Measurements from ENCODE around the gene MCAT.
A peak's percentile ranks its signal among the peaks of the same experiment; 100 is the strongest.
"Not testable (repeated sequence)": the region's sequence is repeated elsewhere in the genome, so short reads cannot be mapped to it uniquely, and the experiment has no call there.

The MCAT gene

DNA sequence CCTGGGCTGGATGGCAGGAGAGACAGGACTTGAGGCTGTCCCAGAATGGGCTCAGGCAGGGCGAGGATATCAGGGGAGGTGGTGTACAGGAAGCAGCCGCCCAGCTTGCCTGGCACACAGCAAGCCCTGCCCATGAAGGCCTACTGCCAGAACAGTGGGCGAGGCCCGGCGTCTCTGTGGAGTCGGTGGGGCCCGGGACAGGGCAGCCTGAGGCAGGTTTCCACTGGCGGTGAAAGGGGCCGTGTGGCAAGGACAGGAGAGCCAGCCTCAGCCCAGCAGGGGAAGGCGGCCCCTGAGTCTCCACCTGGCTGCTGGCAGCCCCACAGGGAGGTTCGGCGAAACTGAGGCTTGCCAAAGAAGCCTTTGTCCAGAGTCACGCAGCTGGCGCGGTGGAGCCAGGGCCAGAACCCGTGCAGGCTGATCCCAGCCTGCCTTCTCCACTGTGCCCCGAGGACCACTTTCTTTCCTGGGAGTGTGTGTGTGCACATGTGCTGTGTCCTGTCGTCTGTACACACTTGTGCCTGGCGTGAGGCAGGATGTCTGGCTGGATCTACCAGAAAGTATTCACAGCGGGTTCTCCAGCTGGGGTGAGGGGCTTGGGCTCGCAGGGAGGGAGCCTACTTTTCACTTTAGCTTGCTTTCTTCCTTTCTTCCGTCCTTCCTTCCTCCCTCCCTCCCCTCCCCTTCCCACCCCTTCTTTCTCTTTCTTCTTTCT, 9.3 kb upstream of the MCAT start:
- peak; percentile 41 to 74 (median 56) for DNase-seq

DNA sequence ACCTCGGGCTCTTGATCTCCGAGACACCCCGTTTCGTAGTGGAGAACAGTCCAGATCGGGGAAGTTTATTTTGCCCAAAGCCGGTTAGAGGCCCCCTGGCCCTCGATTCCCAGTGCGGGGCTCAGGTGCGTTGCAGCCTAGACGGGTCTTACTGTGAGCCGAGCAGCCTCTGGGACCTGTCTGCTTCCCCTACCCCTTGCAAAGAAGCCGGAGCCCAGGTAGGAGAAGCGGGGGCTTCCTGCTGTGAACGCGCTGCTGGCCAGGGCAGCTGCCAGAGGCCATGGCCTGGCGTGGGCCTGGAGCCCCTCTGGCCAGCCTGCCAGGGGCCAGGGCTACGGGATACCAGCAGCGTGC, 8.8 kb upstream of the MCAT start:
- DNase-seq: peak in 5 of 6 experiments; percentile 22 to 74 (median 57)

DNA sequence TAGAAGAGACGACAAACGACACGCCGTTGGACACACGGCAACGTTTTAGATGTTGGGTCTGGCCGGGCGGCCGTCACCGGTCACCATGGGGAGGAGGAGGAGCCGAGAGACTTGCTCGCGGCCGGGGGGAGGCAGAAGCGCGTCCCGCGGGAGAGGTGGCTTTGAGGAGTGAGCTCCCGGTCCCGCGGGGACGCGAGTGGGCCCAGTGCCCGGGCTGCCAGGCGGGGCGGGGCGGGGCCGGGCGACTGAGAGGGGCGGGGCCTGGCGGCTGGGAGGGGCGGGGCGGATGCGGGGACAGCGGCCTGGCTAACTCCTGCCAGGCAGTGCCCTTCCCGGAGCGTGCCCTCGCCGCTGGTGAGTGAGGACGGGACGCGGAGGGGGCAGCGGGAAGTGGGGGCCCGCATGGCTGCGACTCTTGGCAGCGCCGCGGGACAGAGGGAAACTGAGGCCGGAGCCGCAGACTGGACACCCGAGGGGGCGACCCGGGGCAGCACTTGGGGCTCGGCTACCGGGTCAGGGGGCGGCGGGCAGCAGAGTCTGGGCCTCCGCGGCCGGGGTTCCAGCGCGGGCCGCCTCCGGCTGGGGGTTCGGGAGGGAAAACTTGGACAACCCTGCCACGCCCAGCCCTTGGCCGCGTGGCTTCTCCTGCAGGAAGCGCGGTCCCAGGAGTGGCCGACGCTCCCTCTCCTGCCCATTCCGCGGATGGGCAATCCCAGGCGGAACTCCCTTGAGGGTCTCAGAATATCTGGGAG, 8.2 kb upstream of the MCAT start, which contains the start of gene TSPO:
Gene TSPO, plus strand, starts transcription at position 309 of the 752 bp plus-strand sequence. CDS start 7,680 bp downstream, outside the sequence.
- peak; percentile 6 to 65 (median 49) for DNase-seq

DNA sequence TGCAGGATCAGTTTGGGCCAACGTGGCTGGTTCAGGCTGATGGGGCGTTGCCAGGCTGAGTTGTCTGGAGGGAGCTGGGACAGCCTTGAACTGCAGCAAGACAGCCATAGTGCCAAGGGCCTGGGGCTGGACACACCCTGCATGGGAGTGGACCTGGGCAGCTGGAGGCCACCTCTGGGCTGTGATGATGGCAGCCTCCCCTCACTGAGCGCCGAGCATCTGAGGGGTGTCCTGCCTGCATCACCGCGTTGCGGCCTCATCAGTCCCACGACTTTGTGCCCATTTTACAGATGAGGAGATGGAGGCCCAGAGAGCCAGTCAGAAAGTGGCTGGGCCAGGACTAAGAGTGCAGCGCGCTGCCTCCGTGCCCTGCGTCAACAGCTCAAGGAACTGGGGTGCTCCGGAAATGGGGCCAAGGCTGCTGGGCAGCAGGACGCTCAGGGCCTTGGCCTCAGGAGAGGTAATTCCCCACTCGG, 7.6 kb upstream of the MCAT start:
- DNase-seq: no peak

DNA sequence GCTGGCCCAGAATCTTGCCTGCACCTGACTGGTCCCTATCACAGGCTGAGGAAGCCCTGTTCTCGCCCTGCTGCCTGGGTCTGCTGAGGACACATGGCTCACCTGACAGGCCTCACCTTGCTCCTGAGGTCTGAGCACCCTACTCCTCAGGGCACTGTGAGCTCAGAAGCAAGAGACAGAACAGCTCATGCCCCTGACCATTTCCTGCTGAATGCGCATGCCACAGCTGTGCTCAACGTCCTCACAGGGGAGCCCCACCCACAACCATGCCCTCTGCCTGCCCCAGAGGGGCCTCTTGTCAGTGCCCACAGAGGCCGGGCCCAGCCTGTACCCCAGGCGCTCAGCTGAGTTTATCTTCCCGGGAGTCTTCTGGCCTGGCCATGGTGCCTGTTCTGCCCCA, 5.4 kb upstream of the MCAT start:
- no peak for DNase-seq

DNA sequence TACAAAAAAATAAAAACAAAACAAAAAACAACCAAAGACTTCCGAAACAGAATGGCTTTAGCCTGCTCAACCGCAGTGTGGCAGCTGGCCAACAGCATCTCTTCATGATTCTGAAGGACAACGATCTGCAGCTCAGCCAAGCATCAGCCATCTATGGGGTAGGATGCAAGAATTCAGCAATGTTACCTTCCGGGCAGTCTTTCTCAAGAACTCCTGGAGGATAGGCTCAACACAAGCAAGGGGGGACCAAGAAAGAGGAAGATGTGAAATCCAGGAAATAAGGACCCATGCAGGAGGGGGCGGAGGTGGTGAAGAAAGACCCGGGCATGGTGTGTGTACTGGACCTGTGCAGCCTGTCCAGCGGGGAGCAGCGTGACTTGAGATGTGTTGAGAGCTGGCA, 4.6 kb upstream of the MCAT start:
- no peak for DNase-seq

DNA sequence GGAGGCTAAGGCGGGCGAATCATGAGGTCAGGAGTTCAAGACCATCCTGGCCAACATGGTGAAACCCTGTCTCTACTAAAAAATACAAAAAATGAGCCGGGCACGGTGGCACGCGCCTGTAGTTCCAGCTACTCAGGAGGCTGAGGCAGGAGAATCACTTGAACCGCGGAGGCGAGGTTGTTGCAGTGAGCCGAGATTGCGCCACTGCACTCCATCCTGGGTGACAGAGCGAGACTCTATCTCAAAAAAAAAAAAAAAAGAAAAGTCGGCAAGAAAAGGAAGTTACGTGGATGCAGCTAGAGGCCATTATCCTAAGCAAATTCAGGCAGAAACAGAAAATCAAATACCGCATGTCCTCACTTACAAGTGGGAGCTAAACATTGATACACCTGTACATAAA, 3.1 kb upstream of the MCAT start:
- not testable (repeated sequence) for DNase-seq

DNA sequence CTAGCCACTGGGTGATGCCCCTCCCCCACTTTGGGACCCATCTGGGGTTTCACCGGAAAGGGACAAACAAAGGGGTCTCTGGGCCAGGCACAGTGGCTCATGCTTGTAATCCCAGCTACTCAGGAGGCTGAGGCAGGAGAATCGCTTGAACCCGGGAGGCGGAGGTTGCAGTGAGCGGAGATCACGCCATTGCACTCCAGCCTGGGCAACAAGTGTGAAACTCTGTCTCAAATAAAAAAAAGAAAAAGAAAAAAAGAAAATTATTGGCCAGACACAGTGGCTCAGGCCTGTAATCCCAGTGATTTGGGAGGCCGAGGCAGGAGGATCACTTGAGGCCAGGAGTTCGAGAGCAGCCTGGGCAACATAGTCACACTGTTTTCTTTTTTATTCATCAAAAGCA, 2.2 kb upstream of the MCAT start:
- not testable (repeated sequence) for DNase-seq

DNA sequence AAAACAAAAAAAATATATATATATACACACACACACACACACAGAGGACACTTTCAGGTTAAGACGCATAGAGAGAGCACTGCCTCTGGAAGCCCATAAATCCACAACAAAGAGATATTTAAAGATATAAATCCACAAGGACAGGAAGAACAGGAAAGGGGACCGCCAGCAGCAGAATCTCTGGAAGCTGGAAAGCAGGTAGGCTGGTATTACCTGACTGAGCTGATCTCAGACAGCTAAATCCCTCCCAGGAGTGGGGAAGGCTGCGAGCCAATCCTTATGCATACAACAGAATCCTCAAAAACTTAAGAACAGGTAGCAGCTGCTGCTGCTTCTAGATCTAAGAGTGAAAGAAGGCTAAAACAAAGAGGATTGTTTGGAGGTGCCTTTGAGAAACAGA, 1.8 kb upstream of the MCAT start:
- no peak for DNase-seq

DNA sequence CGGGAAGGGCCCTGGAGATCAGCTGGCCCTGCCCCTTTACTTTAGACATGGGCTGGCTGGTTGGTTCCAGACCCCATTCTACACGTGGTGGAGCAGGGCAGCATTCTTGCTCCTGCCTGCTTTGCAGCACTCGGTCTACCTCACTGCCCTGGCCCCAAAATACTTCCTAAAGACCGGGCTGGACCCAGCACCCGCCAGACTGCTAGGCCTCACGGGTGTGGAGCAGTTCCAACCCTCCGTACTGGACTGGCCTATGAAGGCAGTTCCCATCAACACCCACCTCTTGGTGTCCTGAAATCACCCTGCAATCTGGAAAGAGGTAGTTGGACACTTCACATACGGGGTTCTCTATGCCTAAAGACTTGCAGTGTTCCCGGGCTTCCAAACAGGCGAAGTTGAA, 6.4 kb downstream of the MCAT start:
- no peak for DNase-seq

DNA sequence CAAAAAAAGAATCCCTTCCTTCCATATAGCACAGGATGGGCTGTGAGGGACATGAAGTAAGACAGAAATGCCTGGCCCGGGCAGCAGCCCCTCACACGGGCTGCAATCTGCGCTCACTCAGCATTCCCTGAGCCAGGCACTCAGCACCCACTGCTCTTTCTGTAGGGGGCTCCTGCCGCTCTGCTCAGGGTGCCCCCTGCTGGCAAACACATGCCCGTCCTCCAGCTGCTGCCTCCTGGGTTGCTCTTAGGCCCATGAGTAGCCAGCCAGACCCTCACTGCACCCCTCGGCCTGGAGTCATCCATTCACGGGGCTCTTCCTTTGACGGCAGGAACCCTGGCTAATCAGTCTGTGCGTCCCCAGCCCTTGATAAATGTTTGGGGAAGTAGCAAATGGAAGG, 6.9 kb downstream of the MCAT start:
- peak in 5 of 6 experiments; percentile 5 to 22 (median 12) for DNase-seq

DNA sequence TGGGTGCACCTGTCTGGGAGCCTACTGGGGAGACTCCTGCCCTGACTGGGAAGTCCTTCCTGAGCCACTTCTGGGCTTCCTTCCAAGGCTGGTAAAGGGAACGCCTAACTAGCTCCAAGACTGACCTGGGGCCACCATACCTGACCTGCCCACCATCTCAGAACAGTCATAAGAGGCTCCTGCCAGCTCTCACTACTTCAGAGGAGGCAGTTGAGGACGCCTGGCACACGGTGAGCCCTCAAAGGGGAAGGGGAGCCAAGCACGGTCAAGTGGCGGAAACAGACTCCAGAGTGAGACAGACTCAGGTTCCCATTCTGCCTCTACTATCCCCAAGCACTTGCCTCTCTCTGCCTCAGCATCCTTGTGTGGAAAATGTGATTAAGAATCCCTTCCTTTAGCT, 7.6 kb downstream of the MCAT start:
- DNase-seq: no peak

DNA sequence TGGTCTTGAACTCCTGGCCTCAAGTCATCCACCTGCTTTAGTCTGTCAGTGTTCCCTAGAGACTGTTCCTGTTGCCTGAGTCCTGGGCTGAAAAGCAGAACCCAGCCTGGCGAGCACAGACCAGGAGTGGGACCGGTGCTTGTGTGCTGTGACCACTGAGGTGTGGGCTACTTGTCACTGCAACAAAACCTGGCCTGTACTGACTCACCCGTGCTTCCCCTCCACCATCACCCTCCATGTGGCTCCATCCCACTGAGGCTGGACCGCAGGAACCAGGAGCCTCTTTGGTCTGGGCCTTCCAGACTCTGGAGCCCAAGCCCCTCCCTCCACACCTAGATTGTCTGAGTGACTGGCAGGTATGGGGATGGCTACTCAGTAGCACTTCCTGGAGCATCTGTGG, 8.6 kb downstream of the MCAT start:
- no peak for DNase-seq

DNA sequence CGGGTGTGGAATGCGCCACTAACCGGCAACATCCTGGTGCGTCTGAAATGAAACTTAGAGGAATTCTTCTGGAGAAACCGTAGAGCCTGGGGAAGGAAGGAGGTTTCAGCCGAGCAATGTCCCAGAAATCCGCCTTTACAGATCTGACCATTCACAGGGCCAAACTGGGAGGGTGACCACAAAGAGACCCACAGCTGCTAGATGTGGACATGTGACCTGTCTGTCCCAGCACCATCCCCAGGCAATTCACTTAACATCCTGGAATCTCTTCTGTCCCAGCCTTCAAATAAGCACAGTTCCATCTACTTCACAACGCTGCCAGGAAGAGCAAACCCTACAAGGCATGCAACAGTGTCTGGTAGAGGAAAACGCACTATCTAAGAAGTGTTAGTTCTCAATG, 9.8 kb downstream of the MCAT start:
- no peak for DNase-seq

DNA sequence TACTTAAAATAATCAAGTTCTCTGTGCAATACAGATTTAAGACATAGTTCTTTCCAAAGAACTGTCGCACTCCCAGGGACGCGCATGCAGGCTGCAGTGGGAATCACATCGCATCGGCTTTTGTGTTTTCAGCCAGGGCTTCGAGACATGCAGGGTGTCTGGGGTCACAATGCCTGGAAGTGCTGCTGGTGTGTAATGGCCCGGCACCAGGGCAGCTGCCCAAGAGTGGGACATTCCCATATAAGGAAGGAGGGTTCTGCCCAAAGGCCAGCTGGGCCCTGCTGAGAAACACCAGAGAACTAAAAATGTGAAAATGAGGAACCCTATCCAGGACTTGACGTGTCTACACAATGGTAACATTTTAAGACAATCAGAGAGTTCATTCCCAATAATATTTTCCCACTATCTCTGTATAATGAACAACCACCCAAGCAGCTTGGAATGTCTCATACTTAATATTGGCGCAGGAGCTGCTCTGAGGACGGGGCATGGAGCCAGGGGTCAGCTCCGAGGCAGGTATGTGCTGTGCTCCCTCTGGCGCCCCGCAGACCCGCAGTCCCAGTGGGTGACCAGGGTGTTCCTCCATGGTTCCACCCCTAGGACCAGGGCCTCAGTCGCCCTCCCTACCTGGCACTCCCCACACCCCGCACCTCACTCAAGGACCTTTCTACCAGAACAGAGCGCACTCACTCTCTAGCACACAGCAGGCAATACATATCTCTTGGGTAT, 11.3 kb downstream of the MCAT start:
- no peak for DNase-seq

DNA sequence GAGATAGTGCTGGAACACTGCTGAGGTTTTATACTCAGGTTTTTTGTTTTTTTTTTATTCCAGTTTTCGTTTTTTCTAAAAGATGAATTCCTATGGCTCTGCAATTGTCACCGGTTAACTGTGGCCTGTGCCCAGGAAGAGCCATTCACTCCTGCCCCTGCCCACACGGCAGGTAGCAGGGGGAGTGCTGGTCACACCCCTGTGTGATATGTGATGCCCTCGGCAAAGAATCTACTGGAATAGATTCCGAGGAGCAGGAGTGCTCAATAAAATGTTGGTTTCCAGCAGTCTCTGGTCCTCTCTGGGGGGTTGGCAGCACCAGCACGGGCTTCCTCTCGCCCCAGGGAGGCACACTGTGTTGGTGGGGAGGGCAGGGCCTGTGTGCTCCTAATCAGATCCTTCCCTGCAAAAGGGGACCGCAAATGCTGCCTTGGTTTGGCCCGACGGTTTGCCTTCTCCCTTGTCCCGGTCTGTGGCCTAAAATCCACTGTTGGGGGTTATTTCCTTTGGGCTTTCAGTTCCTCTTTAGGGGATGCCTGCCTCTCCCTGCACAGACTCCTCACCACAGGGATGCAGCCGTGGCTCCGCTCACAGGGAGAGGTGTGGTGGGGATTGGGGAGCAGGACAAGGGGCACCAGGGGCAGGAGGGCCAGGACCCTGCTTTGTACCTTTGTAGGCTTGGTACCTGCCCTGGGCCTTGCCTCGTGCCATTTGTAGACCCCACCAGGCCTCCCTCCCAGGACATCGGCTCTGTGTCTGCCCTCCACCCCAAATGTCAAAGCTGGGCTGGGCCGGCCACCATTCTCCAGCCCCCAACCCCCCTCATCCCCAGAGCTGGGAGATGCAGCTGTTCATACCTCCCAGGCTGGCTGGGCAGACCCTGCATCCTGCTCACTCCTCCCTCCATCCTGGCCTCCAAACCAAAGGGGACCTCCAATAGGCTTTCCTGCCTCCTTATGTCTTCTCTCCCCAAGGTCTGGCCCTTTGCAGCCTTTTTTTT, 13.5 kb downstream of the MCAT start:
- DNase-seq: no peak

DNA sequence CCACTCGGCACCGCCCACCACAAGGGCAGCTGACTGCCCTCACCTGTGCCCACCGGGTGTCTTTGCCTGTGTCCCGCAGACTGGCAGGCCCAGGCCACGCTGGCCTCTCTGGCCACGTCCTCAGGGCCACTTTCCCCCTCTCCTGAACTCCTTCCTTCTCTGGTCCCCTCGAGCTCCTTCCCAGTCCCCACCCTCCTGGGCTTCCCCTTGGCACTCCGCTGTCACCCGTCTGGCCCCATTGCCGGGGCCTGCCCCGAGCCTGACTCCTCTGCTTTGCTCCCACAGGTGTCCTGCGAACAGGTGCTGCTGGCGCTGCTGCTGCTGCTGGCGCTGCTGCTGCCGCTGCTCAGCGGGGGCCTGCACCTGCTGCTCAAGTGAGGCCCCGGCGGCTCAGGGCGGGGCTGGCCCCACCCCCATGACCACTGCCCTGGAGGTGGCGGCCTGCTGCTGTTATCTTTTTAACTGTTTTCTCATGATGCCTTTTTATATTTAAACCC, 14.2 kb downstream of the MCAT start:
- no peak for DNase-seq

DNA sequence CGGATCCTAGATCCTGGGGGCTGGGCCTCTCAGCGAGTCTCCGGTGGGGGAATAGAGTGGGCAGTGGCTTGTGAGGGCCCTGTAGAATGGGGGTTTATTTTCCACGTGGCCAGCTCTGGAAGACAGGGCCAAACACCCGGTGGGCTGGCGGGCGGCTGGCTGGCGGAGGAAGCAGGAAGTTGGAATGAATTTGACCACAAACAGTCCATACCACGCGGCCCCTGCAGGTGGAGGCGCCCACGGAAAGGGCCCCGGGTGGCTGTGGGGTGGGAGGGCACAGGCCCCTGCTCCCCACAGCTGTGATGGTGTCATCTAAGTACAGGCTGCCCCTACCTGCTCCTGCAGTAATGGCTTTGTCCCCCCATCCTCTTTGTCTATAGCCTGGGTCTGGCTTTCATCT, 15.1 kb downstream of the MCAT start:
- no peak for DNase-seq

DNA sequence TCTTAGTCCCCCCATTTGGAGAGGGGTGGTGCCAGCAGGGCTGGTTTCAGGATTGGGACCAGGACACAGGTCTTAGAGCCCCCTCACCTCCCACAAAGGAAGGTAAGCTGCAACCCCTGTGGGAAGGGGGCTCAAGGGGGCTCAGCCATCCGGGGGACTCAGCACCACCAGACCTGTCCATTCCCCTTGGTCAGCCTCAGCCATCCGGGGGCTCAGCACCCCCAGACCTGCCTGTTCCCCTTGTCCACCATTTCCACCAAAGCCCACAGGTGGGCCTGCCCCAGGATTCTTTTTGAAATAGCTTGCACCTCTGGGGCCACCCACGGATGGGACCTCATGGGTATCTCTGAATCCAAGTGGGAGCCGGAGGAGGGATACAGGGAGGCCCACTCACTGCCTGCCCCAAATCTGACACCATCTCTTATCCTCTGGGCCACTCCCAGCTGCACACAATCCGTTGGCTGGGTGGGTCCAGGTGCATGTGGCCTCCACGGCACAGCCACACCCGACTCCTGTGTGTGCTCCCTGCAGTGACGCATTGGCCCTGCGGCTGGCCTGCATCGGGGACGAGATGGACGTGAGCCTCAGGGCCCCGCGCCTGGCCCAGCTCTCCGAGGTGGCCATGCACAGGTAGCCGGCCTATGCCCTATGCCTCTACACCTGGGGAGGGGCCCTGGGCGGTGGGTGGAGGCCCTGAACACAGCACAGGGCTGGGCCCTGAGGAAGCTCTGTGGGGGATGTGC, 15.9 kb downstream of the MCAT start:
- DNase-seq: no peak

DNA sequence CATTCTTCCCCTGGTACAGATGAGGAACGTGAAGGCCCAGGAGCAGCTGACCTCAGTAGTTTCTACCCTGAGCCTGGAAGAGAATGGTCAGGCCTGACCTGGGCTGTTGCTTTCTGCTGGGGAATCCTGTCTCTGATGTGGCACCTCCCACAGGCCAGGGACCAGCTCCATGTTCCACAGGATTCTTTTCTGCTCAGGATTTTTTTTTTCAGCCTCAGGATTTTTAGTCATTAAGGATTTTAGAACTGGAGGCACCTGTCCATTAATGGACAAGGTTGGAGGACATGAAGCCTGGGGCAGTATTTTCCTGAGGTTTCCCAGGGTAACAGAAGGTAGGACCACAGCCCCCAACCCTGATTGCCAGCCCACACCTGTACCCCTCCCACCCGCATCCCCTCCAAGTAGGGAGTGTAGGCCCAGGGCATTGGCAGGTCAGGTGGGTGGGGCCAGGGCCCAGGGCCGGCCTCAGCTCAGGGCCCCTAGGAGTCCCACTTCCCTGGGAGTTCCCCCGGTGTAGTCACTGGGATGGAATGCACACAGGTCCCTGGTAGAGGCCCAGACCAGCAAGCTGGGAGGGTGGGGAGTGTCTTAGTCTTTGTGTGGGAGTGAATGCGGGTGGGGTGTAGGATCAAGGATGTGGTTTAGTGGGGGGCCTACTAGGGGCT, 16.6 kb downstream of the MCAT start:
- no peak for DNase-seq

DNA sequence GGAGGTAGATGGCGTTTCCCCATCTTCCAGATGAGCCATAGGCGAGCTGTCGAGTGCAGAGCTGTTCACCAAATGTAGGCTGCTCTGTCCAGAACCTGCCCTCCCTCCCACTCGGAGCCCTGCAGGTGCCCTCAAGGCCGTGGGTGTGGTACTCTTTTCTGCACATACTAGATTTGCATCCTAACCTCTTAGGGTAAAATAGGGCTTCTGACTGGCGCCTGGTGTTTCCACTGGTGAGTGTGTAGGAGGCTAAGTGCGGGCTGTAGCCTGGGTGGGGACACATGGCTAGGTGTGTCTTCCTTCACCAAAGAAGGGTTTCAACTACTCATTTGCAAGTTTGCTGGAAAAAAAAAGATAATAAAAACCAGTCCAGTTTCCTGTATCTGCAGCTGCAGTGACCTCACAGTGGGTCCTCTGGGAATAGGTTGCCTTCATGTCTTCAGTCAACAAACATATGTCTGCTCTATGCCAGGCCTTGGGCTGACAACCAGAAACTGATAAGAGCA, 24.2 kb downstream of the MCAT start:
- DNase-seq: no peak
